KBM-7 (cell line): Measurements from ENCODE around the gene TTYH3.
"Not testable (repeated sequence)": the region's sequence is repeated elsewhere in the genome, so short reads cannot be mapped to it uniquely, and the experiment has no call there.

Experiments
- DNase-seq: peaks from one replicate; pipeline ENCODE4 v3.0.0-alpha.2; 2015
- in situ Hi-C: fragments of 300-500 bp; cut with MboI; formaldehyde crosslinking; loops from 2 replicates; pipeline ENCODE4 v1.14.3; 2020; ENCODE audit warnings: low sequenced_read_pairs, low pct_unique_long_range_greater_than_20kb, mixed read lengths

The TTYH3 gene

DNA sequence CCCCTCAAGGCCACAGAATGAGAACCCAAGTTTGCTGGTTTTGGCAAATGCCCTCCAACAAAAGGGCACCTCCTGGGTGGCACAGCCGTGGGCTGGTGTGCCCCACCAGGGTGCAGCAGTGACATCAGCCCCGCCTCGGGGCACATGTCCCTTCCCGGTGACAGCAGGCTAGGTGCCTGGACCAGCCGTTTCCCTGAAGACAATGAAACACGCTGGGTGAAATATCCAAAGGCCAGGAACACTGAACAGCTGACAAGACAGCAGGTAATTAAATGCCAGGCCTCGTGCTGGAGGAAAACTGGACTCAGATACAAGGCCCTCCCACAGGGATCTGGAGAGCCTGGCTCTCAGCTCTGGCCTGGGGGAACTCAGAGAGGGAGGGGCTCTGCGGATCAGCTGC lies 44.8 kb downstream of the TTYH3 start:
- in situ Hi-C loops, DNase-seq: not testable (repeated sequence)

DNA sequence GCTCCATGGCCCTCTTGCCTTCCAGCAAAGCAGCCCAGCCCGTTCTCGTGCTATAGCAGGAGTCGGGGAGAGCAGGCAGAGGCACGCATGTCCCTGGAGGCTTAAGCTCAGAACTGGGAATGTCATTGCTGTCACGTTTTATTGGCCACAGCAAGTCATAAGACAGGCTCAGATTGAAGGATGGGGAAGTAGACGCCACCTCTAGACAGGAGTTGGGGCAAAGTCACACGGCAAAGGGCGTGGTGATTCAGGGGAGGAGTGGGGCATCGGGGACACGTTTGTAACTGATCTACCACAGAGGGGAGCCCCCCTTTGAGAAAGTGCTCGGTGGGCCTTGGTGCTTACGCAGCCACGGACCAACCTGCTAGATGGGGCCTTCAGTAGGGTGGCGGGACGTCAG lies 46.7 kb downstream of the TTYH3 start:
- DNase-seq, in situ Hi-C loops: not testable (repeated sequence)

DNA sequence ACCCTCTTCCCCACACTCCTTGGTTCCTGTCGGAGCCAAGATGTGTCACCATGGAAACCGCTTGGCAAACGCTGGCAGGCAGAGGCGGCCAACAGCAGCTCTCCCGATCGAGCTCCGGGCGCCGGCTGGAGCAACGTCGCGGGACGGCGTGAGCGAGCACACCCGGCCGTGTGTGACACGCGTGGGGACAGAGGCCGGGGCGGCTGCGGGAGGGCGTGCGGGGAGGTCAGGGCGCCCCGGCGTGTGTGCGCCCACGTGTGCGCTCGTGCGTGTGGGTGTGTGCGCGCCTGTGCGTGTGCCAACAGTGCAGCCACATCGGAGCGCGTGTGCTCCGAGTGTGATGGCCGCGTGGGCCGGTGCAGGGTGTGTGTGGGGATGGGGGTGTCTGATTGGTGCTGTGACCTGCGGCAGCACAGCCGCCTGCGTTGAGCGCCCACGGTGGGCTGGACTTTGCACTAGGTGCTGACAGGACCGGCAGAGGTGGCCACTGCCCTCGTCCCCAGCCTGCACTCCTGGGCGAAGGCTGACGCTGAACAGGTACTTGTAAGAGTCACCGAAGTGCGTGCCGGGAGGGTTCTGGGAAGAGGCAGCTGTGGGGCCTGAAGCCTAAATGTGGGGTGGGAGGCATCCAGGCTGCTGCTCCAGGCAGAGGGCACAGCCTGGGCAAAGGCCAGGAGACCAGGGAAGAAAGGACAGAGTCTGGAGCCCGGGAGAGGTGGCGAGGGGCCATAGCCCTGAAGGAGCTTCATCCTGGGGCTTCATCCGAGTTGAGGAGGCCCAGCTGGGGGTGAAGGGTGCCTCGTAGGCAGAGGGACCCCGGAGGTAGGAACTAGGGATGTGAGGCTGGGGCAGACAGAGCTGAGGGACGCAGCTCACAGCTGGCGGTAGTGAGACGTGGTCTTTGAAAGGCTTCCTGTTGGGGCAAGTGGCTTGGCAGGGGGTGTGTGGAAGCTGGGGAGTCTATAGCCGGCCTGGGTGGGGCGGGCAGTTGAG lies 47.6 kb downstream of the TTYH3 start:
- in situ Hi-C loops, DNase-seq: not testable (repeated sequence)

DNA sequence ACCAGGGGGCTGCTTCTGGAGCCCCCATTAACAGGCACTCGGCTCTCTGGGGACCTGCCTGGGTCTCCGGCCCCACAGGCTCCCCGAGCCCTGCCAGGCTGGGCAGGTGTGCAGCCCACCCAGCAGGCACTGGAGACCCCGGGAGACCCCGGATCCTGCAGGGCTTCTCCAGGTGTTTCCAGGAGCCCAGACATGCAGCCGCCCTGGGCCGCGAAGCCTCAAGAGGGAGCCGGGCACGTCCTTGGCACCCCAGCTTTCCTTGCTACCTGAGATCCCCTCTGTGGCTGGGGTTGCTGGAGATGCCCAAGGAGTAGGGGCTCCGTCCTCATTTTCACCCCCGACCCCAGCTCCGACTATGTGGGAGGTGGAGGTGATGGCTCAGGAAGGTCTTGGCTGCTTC lies 48.5 kb downstream of the TTYH3 start:
- in situ Hi-C loops = no loop called here
- DNase-seq = no peak

- DNase-seq = peak; percentile 60
Observed at GRCh38 chr7:2680792-2681490, 49.2 kb downstream of the TTYH3 start.

GRCh38 chr7:2681929-2682799 lies 50.4 kb downstream of the TTYH3 start:
- no peak for DNase-seq
- in situ Hi-C loops = no loop called here

More at GRCh38 chr7:2680792-2681490, 49.2 kb downstream of the TTYH3 start:
- in situ Hi-C loops = no loop called here

GRCh38 chr7:2684501-2684900 lies 52.7 kb downstream of the TTYH3 start:
- in situ Hi-C loops = no loop called here

DNA sequence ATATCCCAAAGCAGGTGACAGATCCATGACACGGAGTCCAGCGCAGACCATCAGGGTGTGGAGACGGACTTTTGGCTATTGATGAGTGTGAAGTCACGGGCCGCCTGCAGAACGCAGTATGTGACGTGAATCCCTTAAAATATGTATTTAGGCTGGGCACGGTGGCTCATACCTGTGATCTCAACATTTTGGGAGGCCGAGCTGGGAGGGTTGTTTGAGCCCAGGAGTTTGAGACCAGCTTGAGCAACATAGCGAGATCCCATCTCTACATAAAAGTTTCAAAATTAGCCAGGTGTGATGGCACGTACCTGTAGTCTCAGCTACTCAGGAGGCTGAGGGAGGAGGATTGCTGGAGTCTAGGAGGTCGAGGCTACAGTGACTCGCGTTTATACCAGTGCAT lies 54.3 kb downstream of the TTYH3 start:
- no peak for DNase-seq
- in situ Hi-C loops = no loop called here

More at GRCh38 chr7:2684501-2684900, 52.7 kb downstream of the TTYH3 start:
- DNase-seq = no peak

DNA sequence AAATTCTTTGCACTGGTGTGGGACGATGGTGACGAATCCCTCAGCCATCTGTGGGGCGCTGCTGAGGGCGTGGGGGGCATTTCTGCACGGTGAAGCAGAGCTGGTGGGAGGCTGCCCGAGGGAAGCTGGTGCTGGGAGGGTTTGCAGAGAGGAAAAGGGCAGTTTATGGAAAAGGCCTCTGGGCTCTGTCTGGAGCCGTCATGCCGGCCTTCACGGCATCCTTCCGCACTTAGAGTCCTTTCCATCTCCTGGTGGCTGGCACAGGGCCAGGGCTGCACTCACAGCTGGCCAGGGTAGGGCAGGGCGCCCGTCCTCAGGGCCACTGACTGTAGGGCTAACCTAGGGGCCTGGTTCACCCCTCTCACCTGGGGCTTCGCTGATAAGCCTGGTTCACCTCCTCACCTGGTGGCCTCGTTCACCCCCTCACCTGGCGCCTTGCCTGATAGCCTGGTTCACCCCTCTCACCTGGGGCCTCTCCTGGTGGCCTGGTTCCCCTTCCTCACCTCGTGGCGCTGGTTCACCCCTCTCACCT lies 55.6 kb downstream of the TTYH3 start:
- in situ Hi-C loops = no loop called here
- no peak for DNase-seq

GRCh38 chr7:2687881-2688318 lies 56.1 kb downstream of the TTYH3 start, which contains the start of gene AMZ1:
Gene AMZ1, plus strand, starts transcription at chr7:2688202. Its CDS starts 12,250 bp downstream, at chr7:2700452.
- in situ Hi-C loops = no loop called here
- no peak for DNase-seq

DNA sequence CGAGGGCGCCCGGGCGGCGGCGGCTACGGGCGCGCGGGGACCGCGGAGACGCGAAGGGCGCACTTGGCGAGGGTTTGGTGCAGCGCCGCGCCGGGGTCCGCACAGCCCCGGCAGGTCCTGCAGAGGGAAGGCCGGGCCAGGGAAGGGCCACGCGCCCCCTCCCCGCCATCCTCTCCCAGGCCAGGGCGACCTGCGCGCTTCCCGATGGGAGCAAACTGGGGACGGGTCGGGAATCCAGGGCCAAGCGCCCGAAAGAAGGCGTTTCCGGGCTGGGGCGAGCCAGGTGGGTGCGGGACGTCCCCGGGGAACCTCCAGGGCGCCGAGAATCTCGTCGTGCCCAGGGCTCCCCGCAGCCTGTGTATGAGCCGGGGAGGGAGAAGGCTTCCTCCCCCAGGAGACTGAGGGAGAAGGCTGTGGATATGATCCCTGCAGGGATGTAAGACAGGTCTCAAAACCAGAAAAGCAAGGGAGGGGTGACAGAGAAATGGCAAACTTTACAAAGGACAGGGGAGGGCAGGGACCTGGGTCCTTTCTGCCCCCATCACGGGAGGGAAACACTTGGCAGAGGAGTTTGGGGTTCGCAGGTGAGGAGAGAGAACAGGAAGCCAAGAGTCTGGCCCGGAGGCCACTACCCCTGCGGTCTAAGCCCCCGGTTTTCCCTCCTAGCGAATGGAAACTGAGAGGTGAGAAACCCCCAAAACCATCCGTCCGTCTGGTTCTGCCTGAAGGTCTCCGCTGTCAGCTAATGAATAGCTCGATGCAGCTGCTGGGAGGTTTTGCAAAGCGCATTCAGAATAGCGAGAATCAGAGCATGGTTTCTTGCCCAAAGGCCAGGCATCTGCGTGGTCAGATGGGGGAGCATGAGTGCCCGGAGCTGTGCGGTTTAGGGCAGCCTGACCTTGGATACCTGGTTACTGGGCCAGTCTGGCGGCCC lies 56.9 kb downstream of the TTYH3 start:
- no peak for DNase-seq
- in situ Hi-C loops = no loop called here

DNA sequence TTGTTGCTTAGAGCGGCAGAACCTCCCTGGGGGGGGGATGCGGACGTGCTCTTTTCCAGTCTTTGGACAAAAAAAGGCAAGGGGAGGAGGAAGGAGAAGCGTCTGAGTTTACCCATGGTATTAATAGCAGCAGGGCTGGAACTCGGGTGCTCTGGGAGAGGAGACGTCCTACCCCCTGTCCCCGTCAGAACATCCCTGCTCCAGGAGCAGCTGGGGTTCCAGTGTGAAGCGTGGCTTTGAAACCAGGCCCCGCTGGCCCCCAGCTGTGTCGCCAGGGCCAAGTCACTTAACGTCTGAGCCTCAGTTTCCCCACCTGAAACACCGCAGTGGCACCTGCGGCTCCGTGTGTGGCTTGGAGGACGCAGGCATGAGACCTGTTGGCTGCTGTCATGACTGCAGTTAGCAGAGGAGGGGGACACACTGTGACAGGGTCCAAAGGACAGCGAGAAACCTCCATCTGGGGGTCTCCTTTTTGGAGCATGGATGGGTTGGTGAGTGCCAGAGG lies 57.6 kb downstream of the TTYH3 start:
- in situ Hi-C loops = no loop called here
- no peak for DNase-seq

DNA sequence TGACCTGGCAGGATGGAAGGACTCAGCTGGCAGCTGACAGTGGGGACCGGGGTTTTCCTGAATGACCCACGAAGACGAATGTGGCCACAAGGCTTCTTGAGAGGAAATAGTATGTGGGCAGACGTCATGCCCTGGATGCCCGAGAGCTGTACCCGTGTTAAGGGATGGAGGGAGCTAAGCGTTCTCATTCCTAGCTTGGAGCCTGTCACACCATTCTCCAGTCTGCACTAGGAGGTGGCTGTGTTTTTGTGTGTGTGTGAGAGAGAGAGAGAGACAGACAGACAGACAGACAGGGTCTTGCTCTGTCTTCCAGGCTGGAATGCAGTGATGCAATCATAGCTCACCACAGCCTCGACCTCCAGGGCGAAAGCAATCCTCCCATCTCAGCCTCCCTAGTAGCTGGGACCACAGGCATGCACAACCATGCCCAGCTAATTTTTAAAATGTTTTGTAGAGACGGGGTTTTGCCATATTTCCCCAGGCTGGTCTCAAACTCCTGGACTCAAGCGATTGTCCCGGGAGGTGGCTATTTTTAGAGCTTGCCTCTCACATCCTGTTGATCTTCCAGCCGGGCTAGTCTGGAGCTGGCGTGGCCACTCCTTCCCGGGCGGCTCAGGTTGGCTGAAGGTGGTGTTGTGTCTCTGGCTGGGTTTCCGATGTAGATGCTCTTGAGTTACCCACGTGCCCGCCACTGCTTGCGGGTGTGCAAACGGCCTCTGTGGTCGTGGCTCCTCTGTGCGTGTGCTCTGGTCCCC lies 58.3 kb downstream of the TTYH3 start:
- in situ Hi-C loops = no loop called here
- DNase-seq = no peak

DNA sequence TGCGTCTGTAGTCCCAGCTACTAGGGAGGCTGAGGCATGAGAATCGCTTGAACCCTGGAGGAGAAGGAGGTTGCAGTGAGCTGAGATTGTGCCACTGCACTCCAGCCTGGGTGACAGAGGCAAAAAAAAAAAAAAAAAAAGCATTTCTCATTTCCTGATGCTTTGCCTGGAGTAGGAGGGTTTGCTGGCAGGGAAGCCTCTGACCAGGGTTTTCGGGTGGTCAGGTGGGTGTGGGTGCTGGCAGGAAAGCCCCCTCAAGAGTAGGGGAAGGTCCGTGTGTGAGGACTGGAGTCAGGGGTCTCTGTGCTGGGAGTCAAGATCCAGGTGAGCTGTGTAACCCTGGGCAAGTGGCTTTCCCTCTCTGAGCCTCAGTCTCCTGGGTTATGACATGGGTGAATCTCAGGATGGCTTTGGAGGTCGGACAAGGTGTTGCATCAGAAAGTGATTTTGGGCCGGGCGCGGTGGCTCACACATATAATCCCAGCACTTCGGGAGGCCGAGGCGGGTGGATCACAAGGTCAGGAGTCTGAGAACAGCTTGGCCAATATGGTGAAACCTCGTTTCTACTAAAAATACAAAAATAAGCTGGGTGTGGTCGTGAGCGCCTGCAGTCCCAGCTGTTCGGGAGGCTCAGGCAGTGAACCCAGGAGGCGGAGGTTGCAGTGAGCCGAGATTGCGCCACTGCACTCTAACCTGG lies 59.4 kb downstream of the TTYH3 start:
- no peak for DNase-seq
- in situ Hi-C loops = no loop called here

- in situ Hi-C loops, DNase-seq: not testable (repeated sequence)
Observed at GRCh38 chr7:2691932-2692439, 60.2 kb downstream of the TTYH3 start.

DNA sequence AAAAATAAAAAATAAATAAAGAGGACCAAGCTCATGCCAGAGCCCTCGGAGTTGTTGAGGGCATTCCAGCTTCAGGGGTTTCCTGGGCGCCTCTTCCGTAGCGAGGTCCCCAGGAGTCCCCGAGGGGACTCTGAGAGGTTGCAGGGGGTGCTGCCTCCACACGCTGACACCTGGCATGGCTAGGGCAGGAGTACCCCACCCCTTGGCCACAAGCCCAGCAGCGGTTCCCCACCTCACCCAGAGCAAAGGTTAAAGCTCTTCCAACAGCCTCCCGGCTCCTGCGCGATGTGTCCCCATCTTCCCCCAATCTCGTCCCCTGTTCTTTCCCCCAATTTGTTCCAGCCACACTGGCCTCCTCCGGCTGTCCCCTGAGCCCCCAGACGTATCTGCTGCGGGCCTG lies 60.8 kb downstream of the TTYH3 start:
- in situ Hi-C loops = no loop called here
- no peak for DNase-seq
